B cell (primary cell): ENCODE measurements around the gene MLLT10. TPM values are rescaled to one million over a fixed set of nuclear protein-coding genes. Genes with fewer than 3 reads are reported as not detected.

Source experiments
- ATAC-seq: fragments of 200-7000 bp; cut with Tn5 transposase; one replicate; pipeline ENCODE4 v1.10.0; 2021; ENCODE audit warnings: low read depth, mild to moderate bottlenecking, moderate number of reproducible peaks, moderate library complexity
- CTCF ChIA-PET: fragments of 350-600 bp; sonication (Branson Sonifier 250); formaldehyde crosslinking; loops from one replicate; lab custom pipeline; 2021; ENCODE audit warnings: antibody characterized with exemption, inconsistent platforms; lab: Charles Lee
- POLR2A ChIA-PET: fragments of 350-600 bp; sonication (Branson Sonifier 250); formaldehyde crosslinking; loops from one replicate; lab custom pipeline; 2021; ENCODE audit warnings: antibody characterized with exemption; lab: Charles Lee
- DNase-seq: peaks from one replicate; pipeline ENCODE4 v3.0.0; 2013
- H2AFZ ChIP-seq: 2 replicates; pipeline ENCODE4 v1.6.1; 2012; ENCODE audit warnings: mild to moderate bottlenecking, low read depth, low read length; ENCODE audit not compliant: insufficient read depth, poor library complexity, severe bottlenecking
- H3K27ac ChIP-seq, 2 donors: 1 replicate in 1 of 2; 2 replicates in 1 of 2; pipeline ENCODE4 v1.5.1; 2012 to 2013; ENCODE audit warnings: low read length in 2 of 2, mild to moderate bottlenecking in 2 of 2, moderate library complexity in 1 of 2
- H3K27me3 ChIP-seq, 4 experiments: fragments of 200-600 bp in 1 of 4; sonication (generic) in 1 of 4; replicated peaks in 1 of 4; 1 replicate in 2 of 4; 2 replicates in 2 of 4; pipeline versions ENCODE4 v1.6.1 to v1.7.0; 2013 to 2016; ENCODE audit warnings: low read length in 3 of 4, mild to moderate bottlenecking in 2 of 4, mixed read lengths in 1 of 4, moderate library complexity in 1 of 4; ENCODE audit not compliant: insufficient read depth in 4 of 4, control insufficient read depth in 3 of 4; ENCODE audit errors: control extremely low read depth in 1 of 4
- H3K36me3 ChIP-seq, 2 experiments: replicated peaks in 1 of 2; 1 replicate in 1 of 2; 2 replicates in 1 of 2; pipeline versions ENCODE4 v1.6.1 to v1.7.1; 2013; ENCODE audit warnings: low read length in 1 of 2; ENCODE audit not compliant: insufficient read depth in 2 of 2, control insufficient read depth in 1 of 2; ENCODE audit errors: control extremely low read depth in 1 of 2, extremely low read depth in 1 of 2
- H3K4me1 ChIP-seq, 2 donors: fragments of 200-600 bp in 1 of 2; sonication (generic) in 1 of 2; 1 replicate in 1 of 2; 2 replicates in 1 of 2; pipeline versions ENCODE4 v1.5.1 to v1.6.1; 2013 to 2017; ENCODE audit warnings: low read length in 2 of 2; ENCODE audit not compliant: control insufficient read depth in 2 of 2, insufficient read depth in 2 of 2
- H3K4me2 ChIP-seq: replicated peaks from 2 replicates; pipeline ENCODE3; 2012; ENCODE audit warnings: mild to moderate bottlenecking, low read depth, low read length; ENCODE audit not compliant: poor library complexity, severe bottlenecking
- H3K4me3 ChIP-seq, 5 experiments: fragments of 200-600 bp in 1 of 5; sonication (generic) in 1 of 5; 1 replicate in 3 of 5; 2 replicates in 2 of 5; pipeline versions ENCODE4 v1.5.1 to v1.7.0; 2011 to 2016; ENCODE audit warnings: low read length in 4 of 5, mild to moderate bottlenecking in 4 of 5, low read depth in 2 of 5, control low read depth in 1 of 5, moderate library complexity in 1 of 5; ENCODE audit not compliant: insufficient read depth in 1 of 5; ENCODE audit errors: control extremely low read depth in 1 of 5, extremely low read depth in 1 of 5
- H3K79me2 ChIP-seq: fragments of 200-600 bp; sonication (generic); one replicate; pipeline ENCODE4 v1.6.0; 2016; ENCODE audit warnings: low read length; ENCODE audit not compliant: control insufficient read depth, insufficient read depth
- H3K9ac ChIP-seq: fragments of 200-600 bp; sonication (generic); 2 replicates; pipeline ENCODE4 v1.6.1; 2017; ENCODE audit warnings: mild to moderate bottlenecking, low read length, moderate library complexity
- H3K9me3 ChIP-seq, 3 donors: one replicate each; pipeline versions ENCODE4 v1.6.1 to v1.7.1; 2013; ENCODE audit warnings: low read length in 2 of 3; ENCODE audit not compliant: control insufficient read depth in 2 of 3, insufficient read depth in 1 of 3; ENCODE audit errors: control extremely low read depth in 1 of 3
- H4K20me1 ChIP-seq: 2 replicates; pipeline ENCODE4 v1.6.0; 2012; ENCODE audit warnings: mild to moderate bottlenecking, low read length; ENCODE audit not compliant: insufficient read depth, control insufficient read depth, poor library complexity, severe bottlenecking
- H3K27ac Mint-ChIP-seq: one replicate; pipeline ENCODE4 v1.8.0; 2021; ENCODE audit warnings: mixed read lengths
- H3K27me3 Mint-ChIP-seq: one replicate; pipeline ENCODE4 v1.8.0; 2021; ENCODE audit warnings: mixed read lengths
- H3K4me1 Mint-ChIP-seq: one replicate; pipeline ENCODE4 v1.8.0; 2021; ENCODE audit warnings: mixed read lengths
- H3K4me3 Mint-ChIP-seq: one replicate; pipeline ENCODE4 v1.8.0; 2021; ENCODE audit warnings: mixed read lengths
- H3K9me3 Mint-ChIP-seq: one replicate; pipeline ENCODE4 v1.8.0; 2022; ENCODE audit warnings: mixed read lengths; ENCODE audit not compliant: insufficient read depth
- CTCF ChIP-seq: fragments of 200-600 bp; IDR thresholded peaks from one replicate; pipeline ENCODE4 v1.8.0; 2022; ENCODE audit warnings: antibody characterized with exemption, mild to moderate bottlenecking
- EZH2 ChIP-seq: IDR thresholded peaks from 2 replicates; pipeline ENCODE4 v1.6.1; 2012; ENCODE audit warnings: borderline replicate concordance, low read depth, mild to moderate bottlenecking, moderate library complexity, low read length; ENCODE audit not compliant: insufficient read depth, poor library complexity, severe bottlenecking
- WGBS: methylation state at CpG from one replicate; pipeline ENCODE4 v1.1.5; 2013; ENCODE audit warnings: missing lambda C conversion rate; ENCODE audit not compliant: insufficient coverage; 5-methylcytosine and 5-hydroxymethylcytosine counted together
- intact Hi-C: fragments of 100-400 bp; cut with micrococcal nuclease; formaldehyde crosslinking; loops from one replicate; pipeline ENCODE4 v1.10.0; 2022
- polyA plus RNA-seq: library from polyadenylated mRNA; depleted of rRNA; stranded (reverse); fragments of >200 nt; gene quantifications from 2 replicates; pipeline ENCODE4 v1.2.3, GENCODE V29; 2012
- total RNA-seq, 2 donors: library from RNA; stranded (reverse); fragments of 120-200 nt in 1 of 2; gene quantifications; 1 replicate in 1 of 2; 2 replicates in 1 of 2; pipeline versions ENCODE4 v1.2.3 to v1.2.4, GENCODE V29; 2013 to 2022

MLLT10 gene
- total and polyA plus RNA-seq, 2 donors (not counting 1 experiment from before 2014, with no cell fraction given) = 21.7 to 70.5 TPM

- Histone ChIP-seq H3K9ac (no peak overlapping the region), H2AFZ (no peak overlapping the region), H3K79me2 (no peaks in the 10 kb centered on the region), H3K27me3 (no peaks in the 10 kb centered on the region), H3K4me2 (no peak overlapping the region), H3K9me3 (peaks cover 0 to 3% (median 0%) of the 10 kb centered on the region in 3 donors), H3K36me3 (peaks cover 0 to 5% of the 10 kb centered on the region in 2 experiments), H4K20me1 (no peaks in the 10 kb centered on the region), H3K4me3 (no peak overlapping the region), H3K4me1 (no peaks in the 10 kb centered on the region), H3K27ac (no peak overlapping the region)
- intact Hi-C loops = no loop called here
- CTCF ChIA-PET = no interaction called here
- H3K4me1 Mint-ChIP-seq = no peaks in the 10 kb centered on the region
- TF ChIP-seq CTCF (no peak), EZH2 (no peak)
- 100% methylated on average over 4 of the region's 7 CpGs for WGBS
- H3K4me3 Mint-ChIP-seq = no peak overlapping the region
- no peaks in the 10 kb centered on the region for H3K9me3 Mint-ChIP-seq
- POLR2A ChIA-PET = no interaction called here
- DNase-seq (no peak), ATAC-seq (no peak)
- H3K27ac Mint-ChIP-seq = no peak overlapping the region
- H3K27me3 Mint-ChIP-seq = no peaks in the 10 kb centered on the region
Measured at GRCh38 chr10:21758696-21759095, 224.7 kb downstream of the MLLT10 start.

- no peak overlapping the region for H3K4me3 Mint-ChIP-seq
- no peak overlapping the region for H3K4me3 ChIP-seq
- no peaks in the 10 kb centered on the region for H3K27me3 Mint-ChIP-seq
- WGBS = 96% methylated on average over 18 of the region's 21 CpGs
- peaks cover 0 to 3% (median 0%) of the 10 kb centered on the region in 3 donors for H3K9me3 ChIP-seq
- no peak overlapping the region for H3K27ac Mint-ChIP-seq
- H3K4me1 Mint-ChIP-seq = no peaks in the 10 kb centered on the region
- no peaks in the 10 kb centered on the region for H3K9me3 Mint-ChIP-seq
- no peaks in the 10 kb centered on the region for H3K27me3 ChIP-seq
- H4K20me1 ChIP-seq = no peaks in the 10 kb centered on the region
- H3K79me2 ChIP-seq = no peaks in the 10 kb centered on the region
- H3K27ac ChIP-seq = no peak overlapping the region
- CTCF ChIA-PET = no interaction called here
- intact Hi-C loops = no loop called here
- TF ChIP-seq CTCF = no peak
- no peak for TF ChIP-seq EZH2
- H3K36me3 ChIP-seq = peaks cover 0 to 5% of the 10 kb centered on the region in 2 experiments
- no peaks in the 10 kb centered on the region for H3K4me1 ChIP-seq
- ATAC-seq = no peak
- no peak overlapping the region for H3K4me2 ChIP-seq
- DNase-seq = no peak
- H3K9ac ChIP-seq = no peak overlapping the region
- H2AFZ ChIP-seq = no peak overlapping the region
- POLR2A ChIA-PET = no interaction called here
Measured at GRCh38 chr10:21759232-21759631, 225.2 kb downstream of the MLLT10 start.
